SU-DHL-6 (cell line): ENCODE data around the gene RCAN1.
"Not testable (repeated sequence)": the region's sequence is repeated elsewhere in the genome, so short reads cannot be mapped to it uniquely, and the experiment has no call there.

Source experiments
- CTCF ChIP-seq: fragments of 200-600 bp; sonication (generic); IDR thresholded peaks from one replicate; pipeline ENCODE4 v1.5.1; 2017; ENCODE audit warnings: antibody characterized with exemption, mild to moderate bottlenecking, low read length, moderate library complexity; ENCODE audit not compliant: insufficient read depth, poor library complexity, severe bottlenecking
- EZH2phosphoT487 ChIP-seq: fragments of 200-600 bp; sonication (generic), shearing (Covaris generic); conservative IDR thresholded peaks from 2 replicates; pipeline ENCODE4 v1.6.1; 2018; ENCODE audit warnings: mild to moderate bottlenecking, antibody characterized with exemption, low read length, moderate library complexity, mixed read lengths

- TF ChIP-seq CTCF, EZH2phosphoT487: not testable (repeated sequence)
Observed at GRCh38 chr21:34568801-34569200, 46.1 kb downstream of the RCAN1 start.
